Astrocyte of the spinal cord (primary cell): ENCODE results near the gene ASPHD2.

Experiments
- DNase-seq: peaks from one replicate; pipeline ENCODE4 v3.0.0; 2011; ENCODE audit warnings: low read depth, low spot score
- H3K4me3 ChIP-seq: 2 replicates; pipeline ENCODE4 v1.5.1; 2011; ENCODE audit warnings: low read depth, mild to moderate bottlenecking, low read length, moderate library complexity
- CTCF ChIP-seq: IDR thresholded peaks from 2 replicates; pipeline ENCODE4 v1.5.1; 2012; ENCODE audit warnings: low read depth, mild to moderate bottlenecking, low read length, inconsistent platforms
- in situ Hi-C: cut with HindIII; loops from 2 replicates; pipeline ENCODE4 v1.10.0; 2017; ENCODE audit warnings: low sequenced_read_pairs

The ASPHD2 gene

DNA sequence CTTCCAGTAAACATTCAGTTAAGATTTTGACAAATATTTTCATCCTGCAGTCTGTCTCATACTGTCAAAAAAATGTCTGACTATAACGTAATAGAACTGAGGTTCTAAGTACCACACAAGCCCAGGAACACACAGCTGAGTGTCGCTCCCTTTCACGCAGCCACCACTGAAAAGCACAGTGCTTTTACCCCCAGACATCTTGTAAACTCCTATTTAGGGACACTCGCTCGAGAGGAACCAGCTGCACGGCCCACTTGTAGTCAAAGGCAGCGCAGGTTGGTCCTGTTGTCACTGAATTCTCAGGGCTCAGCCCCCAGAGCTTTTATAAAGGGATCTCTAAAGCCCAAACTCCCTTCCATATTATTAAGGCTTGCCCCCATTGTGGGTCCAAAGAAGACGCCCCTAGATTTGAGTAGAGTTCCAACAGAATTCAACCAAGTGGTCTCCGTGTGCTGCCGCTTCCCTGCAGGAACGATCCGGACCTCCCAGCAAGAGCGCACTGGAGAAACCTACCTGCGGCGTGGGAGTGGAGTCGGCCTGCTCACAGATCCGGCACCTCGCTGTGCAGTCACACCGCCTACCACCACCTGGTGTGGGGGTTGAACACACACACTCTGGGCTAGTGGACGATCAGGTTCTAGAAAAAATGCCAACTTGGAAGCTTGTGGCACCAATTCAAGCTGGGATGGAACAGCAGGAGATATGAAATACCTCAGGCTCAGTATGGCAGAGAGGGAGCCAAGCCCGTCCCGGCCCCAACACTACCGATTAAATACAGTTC lies 23.4 kb downstream of the ASPHD2 start:
- in situ Hi-C loops, result no loop called here
- TF ChIP-seq CTCF, result no peak
- DNase-seq, result no peak
- no peak overlapping the region for H3K4me3 ChIP-seq

DNA sequence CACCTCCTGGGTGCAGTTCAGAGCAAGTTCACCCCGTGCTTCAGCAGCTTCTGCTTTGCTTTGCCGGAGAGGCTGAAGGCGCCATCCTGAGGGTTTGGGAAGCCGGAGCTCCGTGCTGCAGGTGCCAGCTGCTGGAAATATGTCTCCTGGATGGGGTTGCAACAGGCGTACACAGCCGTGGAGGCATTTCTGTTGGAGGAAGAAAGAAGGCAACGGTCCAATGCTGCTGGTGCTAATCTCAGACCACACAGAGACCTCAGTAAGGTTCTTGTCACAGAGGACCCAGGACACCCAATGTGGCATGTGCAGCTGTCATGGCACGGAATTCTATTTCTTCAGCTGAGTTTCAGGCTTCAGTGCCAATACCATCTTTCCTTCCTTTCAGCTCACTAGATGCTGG lies 24.2 kb downstream of the ASPHD2 start:
- TF ChIP-seq CTCF, result no peak
- in situ Hi-C loops, result no loop called here
- no peak for DNase-seq
- H3K4me3 ChIP-seq, result no peak overlapping the region

- TF ChIP-seq CTCF, result no peak
- DNase-seq, result no peak
- H3K4me3 ChIP-seq, result no peak overlapping the region
- in situ Hi-C loops, result no loop called here
Observed at GRCh38 chr22:26453812-26454500, 24.9 kb downstream of the ASPHD2 start.

DNA sequence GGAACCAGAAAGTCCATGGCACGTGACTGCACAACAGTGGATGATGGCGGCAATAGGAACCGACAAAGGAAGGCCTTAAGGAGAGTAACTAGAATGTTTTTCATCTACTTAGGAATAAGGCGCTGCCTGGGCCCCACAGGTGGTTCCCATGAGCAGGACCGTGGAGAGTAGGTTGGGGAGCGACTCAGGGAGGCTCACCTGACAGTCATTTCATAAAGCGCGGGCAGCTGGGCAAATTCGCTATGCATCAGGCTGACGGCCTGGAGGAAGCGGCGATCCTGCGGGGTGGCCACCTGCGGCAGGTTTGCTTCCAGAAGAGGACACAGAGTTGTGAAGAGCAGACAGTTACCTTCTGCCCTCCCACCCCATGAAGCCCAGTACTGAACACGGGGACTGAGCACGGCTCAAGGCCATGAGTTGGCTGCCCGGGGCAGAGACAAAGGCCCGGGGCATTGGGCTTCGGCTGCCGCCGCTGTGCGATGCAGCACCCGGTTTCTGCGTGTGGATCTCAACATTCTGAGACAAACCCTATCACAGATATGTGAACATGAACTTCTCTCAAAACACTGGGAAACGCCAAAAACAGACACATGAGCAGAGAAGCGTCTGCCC lies 28.7 kb downstream of the ASPHD2 start:
- H3K4me3 ChIP-seq, result no peak overlapping the region
- DNase-seq, result no peak
- in situ Hi-C loops, result no loop called here
- TF ChIP-seq CTCF, result no peak

DNA sequence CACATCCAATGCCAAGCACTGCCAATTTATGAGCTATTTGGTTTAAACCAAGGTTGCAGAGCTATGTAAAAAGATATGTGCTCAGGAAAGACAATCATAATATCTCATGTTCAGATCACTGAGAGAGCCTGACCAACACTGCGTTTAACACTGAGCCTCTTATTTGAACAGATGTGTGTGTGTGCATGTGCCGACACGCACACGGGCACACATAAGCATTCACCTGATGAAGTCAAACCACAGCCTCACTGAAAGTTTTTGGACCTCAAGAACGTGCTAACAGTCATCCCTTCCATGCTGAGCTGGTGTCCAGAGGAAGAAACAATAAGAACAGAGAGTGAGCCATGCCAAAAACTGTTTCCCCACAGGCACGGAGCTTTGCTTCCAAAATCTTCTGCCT lies 31.1 kb downstream of the ASPHD2 start:
- no peak for DNase-seq
- no peak for TF ChIP-seq CTCF
- in situ Hi-C loops, result no loop called here
- no peak overlapping the region for H3K4me3 ChIP-seq

DNA sequence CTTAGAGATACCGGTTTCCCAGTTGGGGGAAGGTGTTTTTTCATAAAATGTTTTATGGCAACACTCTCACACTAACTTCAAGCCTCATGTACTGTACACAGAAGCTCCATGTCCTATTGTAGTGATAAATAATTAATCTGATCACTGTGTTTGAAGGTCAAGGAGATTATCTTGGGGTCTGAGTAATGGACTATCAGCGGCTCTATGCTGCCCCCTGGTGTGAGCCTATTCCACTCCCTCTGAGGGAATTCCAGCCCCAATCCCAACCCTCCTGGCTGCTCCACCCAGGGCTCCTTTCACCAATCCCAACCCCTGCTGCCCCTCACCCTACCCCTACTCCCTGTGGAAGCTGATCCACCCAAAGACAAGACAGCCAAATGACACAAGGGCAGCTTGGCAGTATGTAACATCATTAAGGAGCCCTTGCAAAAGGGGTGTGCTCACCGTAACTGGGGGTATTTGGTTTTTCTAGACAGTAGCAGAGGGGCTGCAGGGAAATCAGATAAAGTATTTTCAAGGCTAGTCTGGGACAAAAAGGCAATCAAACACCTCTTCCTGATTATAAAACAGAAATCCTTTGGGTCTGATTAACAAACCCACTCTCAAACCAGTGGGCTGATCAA lies 32.2 kb downstream of the ASPHD2 start:
- in situ Hi-C loops, result no loop called here
- DNase-seq, result no peak
- TF ChIP-seq CTCF, result peak; percentile 88
- H3K4me3 ChIP-seq, result no peak overlapping the region
